Kidney (tissue), 14 donors: ENCODE measurements around the gene AGPAT4. TPM values are rescaled to one million over a fixed set of nuclear protein-coding genes. Genes with fewer than 3 reads are reported as not detected.

Experiments
- DNase-seq, 5 donors: peaks; one replicate each; pipeline ENCODE4 v3.0.0-alpha.2; 2013 to 2020
- FAIRE-seq: peaks from 2 replicates; lab custom pipeline; 2012; peaks lifted over from hg19 to GRCh38; lab: Jason Lieb, UNC
- H3K27ac ChIP-seq, 2 donors: one replicate each; pipeline ENCODE4 v1.7.0; 2013; ENCODE audit warnings: low read depth in 2 of 2, low read length in 2 of 2, inconsistent platforms in 1 of 2
- H3K27me3 ChIP-seq: one replicate; pipeline ENCODE4 v1.7.1; 2013; ENCODE audit warnings: low read length, inconsistent platforms; ENCODE audit not compliant: control insufficient read depth, insufficient read depth
- H3K36me3 ChIP-seq, 3 donors: one replicate each; pipeline versions ENCODE4 v1.7.0 to v1.7.1; 2013; ENCODE audit warnings: low read length in 3 of 3, control low read depth in 1 of 3, inconsistent platforms in 1 of 3; ENCODE audit not compliant: insufficient read depth in 3 of 3, control insufficient read depth in 2 of 3
- H3K4me1 ChIP-seq, 3 donors: one replicate each; pipeline versions ENCODE4 v1.7.0 to v1.7.1; 2013; ENCODE audit warnings: low read length in 3 of 3, inconsistent platforms in 1 of 3, low read depth in 1 of 3; ENCODE audit not compliant: control insufficient read depth in 2 of 3, insufficient read depth in 2 of 3
- H3K4me3 ChIP-seq, 3 donors: one replicate each; pipeline versions ENCODE4 v1.7.0 to v1.8.1; 2013; ENCODE audit warnings: low read length in 3 of 3, control low read depth in 1 of 3, inconsistent platforms in 1 of 3
- H3K9ac ChIP-seq, 3 donors: one replicate each; pipeline versions ENCODE4 v1.7.0 to v1.7.1; 2013; ENCODE audit warnings: low read length in 3 of 3, control low read depth in 1 of 3, inconsistent platforms in 1 of 3
- H3K9me3 ChIP-seq, 3 donors: one replicate each; pipeline versions ENCODE4 v1.7.0 to v1.7.1; 2013; ENCODE audit warnings: low read length in 3 of 3, control low read depth in 1 of 3, inconsistent platforms in 1 of 3; ENCODE audit not compliant: control insufficient read depth in 2 of 3, insufficient read depth in 1 of 3
- intact Hi-C: fragments of 100-400 bp; cut with DNase I; formaldehyde crosslinking; loops from one replicate; pipeline ENCODE4 v1.11.1; 2022
- polyA plus RNA-seq: library from polyadenylated mRNA; stranded (reverse); fragments of 350-450 nt; fragmentation: Illumina TruSeq; extraction: RNeasy Lipid Tissue Mini Kit (QIAGEN cat#74804); gene quantifications from one replicate; pipeline ENCODE4 v1.2.3, GENCODE V29; 2014; ENCODE audit warnings: low read depth, low replicate concordance; ENCODE audit not compliant: insufficient read depth
- total RNA-seq: library from RNA; stranded (reverse); fragmentation: NEBNext Ultra II Directional; extraction: Animal tissue kit (Norgen Biotek cat#: 25700); gene quantifications from one replicate; pipeline ENCODE4 v1.2.1, GENCODE V29; 2021
- TF ChIP-seq, protein P1 (sequence below): IDR thresholded peaks from 3 replicates; pipeline ENCODE4 v1.5.1; 2012; ENCODE audit warnings: mild to moderate bottlenecking, moderate library complexity, borderline replicate concordance; ENCODE audit not compliant: insufficient read depth; ENCODE audit errors: extremely low read depth
- donor health status: control.
- donor health status: control.
- donor health status: control.
- donor health status: control.
- donor health status: control.
- donor health status: DM: yes; HTN: yes; CAD: no.
- donor health status: Normal renal cell carcinoma (clear cell type).

AGPAT4 gene
- total and polyA plus RNA-seq, 2 donors from 2014 or later, result 3.3 to 12.3 TPM

DNA sequence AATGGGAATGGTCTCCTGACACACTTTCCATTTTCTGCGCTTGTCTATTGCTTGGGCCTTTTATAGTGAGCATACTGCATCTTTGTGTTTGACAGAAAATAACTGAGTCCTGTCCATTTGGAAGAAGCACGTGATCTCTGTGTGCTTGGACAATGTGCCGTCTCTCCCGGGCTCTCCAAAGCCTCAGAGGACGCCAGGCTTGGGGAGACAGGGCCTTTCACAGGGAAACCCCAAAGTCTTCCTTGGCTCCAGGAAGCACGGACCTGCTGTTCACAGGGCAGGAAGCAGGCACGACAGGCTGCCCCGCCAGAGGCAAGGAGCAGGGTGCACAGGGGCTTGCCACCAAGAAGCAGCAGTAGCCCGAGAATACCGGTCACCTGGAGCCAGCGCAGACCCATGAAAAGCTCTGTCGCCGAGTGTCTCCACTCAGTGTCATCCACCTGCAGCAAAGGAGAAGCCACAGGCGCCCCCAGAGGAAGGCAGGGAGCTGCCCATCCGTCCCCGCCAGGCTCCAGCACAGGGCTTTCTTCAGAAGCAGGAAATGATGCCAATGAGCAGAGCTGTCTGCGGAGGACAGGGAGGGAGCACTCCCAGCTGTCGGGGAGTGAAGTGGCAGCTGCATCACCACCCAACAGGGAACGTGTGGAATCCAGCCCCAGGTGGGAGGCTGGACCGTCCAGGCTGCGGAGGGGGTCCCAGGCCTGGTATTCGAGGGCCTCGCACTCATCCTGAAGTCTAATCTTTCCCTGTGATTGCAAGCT is 135.1 kb downstream of the AGPAT4 start:
- DNase-seq (no peak), FAIRE-seq (no peak)
- intact Hi-C loops, result no loop called here
- H3K4me1 ChIP-seq, result peaks cover 0 to 5% (median 2%) of the 10 kb centered on the region in 3 donors
- TF ChIP-seq, protein P1, sequence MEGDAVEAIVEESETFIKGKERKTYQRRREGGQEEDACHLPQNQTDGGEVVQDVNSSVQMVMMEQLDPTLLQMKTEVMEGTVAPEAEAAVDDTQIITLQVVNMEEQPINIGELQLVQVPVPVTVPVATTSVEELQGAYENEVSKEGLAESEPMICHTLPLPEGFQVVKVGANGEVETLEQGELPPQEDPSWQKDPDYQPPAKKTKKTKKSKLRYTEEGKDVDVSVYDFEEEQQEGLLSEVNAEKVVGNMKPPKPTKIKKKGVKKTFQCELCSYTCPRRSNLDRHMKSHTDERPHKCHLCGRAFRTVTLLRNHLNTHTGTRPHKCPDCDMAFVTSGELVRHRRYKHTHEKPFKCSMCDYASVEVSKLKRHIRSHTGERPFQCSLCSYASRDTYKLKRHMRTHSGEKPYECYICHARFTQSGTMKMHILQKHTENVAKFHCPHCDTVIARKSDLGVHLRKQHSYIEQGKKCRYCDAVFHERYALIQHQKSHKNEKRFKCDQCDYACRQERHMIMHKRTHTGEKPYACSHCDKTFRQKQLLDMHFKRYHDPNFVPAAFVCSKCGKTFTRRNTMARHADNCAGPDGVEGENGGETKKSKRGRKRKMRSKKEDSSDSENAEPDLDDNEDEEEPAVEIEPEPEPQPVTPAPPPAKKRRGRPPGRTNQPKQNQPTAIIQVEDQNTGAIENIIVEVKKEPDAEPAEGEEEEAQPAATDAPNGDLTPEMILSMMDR, result no peak
- H3K9ac ChIP-seq, result no peak overlapping the region
- H3K4me3 ChIP-seq, result no peak overlapping the region
- H3K36me3 ChIP-seq, result peaks cover 0 to 6% (median 3%) of the 10 kb centered on the region in 3 donors
- no peak overlapping the region for H3K27ac ChIP-seq
- no peaks in the 10 kb centered on the region for H3K9me3 ChIP-seq
- no peaks in the 10 kb centered on the region for H3K27me3 ChIP-seq

DNA sequence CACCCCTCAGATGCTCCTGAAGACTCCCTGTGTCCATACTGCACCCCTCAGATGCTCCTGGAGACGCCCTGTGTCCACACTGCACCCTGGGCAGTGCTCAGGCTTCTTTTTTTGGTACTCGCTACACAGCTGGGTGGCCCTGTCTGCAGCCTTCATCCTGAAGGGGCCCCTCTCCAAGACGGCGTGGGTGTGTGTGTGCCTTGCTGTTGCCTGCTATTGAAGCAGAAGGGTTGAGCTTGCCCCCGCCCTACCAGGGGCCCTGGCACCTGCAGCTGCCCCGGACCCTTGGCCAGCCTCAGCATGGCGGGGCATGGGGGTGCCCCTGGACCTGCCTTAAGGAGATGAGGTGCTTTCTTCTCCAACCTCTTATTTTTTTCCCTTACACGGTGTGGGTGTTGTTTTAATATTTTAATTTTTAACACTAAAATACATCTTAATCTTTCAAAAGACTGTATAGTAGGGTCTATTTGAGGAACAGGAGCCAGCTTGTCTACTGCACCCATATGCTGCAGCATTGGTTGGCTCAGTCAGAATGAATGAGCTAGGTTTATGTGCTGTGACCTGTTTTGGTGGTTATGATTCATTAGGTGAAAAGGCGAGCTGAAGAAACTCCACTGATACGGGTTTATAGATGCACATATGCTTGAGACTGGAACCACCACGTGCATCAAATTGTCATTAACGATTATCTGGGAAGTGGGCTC is 135.9 kb downstream of the AGPAT4 start:
- Histone ChIP-seq H3K9me3 (no peaks in the 10 kb centered on the region), H3K36me3 (peaks cover 0 to 10% (median 4%) of the 10 kb centered on the region in 3 donors), H3K9ac (no peak overlapping the region), H3K4me3 (no peak overlapping the region), H3K27ac (no peak overlapping the region), H3K4me1 (peaks cover 0 to 5% (median 2%) of the 10 kb centered on the region in 3 donors), H3K27me3 (no peaks in the 10 kb centered on the region)
- FAIRE-seq (no peak), DNase-seq (peak in 1 of 5 donors; percentile 46)
- intact Hi-C loops, result no loop called here
- TF ChIP-seq, protein P1, result no peak

DNA sequence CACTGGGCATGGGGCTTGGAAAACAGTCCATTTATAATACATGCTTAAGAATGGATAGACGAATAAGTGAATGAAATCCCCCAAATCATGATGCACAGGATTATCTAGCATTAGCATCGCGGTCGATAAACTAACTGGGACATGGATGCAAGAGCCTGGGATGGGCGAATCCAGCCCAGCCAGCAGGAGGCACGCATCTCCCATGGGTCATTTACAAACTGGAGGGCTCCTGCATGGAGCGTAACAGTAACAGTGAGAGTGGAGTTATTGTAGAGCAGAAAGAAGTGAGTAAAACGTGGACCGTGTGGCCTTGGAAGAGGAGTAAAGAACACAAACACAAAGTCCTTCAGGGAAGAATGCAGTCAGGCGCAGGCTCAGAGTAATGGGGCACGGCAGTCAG is 136.5 kb downstream of the AGPAT4 start:
- Histone ChIP-seq H3K9me3 (no peaks in the 10 kb centered on the region), H3K4me3 (no peak overlapping the region), H3K36me3 (peaks cover 0 to 14% (median 4%) of the 10 kb centered on the region in 3 donors), H3K27ac (no peak overlapping the region), H3K4me1 (peaks cover 0 to 5% (median 2%) of the 10 kb centered on the region in 3 donors), H3K27me3 (no peaks in the 10 kb centered on the region), H3K9ac (no peak overlapping the region)
- intact Hi-C loops, result no loop called here
- DNase-seq (no peak), FAIRE-seq (no peak)
- TF ChIP-seq, protein P1, result no peak
